Measurements from ENCODE around the gene BAZ2B.

DNA sequence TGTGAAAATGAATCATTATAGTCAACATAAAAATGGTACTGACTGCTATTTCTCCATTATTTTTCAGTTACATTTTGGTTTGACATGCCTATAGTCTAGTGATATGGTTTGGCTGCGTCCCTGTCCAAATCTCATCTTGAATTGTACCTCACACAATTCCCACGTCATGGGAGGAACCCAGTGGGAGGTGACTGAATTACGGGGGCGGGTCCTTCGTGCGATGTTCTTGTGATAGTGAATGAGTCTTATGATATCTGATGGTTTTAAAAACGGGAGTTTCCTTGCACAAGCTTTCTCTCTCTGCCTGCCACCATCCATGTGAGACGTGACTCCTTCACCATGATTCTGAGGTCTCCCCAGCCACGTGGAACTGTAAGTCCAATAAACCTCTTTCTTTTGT lies 70.3 kb downstream of the BAZ2B start:
- TF ChIP-seq, protein P1, sequence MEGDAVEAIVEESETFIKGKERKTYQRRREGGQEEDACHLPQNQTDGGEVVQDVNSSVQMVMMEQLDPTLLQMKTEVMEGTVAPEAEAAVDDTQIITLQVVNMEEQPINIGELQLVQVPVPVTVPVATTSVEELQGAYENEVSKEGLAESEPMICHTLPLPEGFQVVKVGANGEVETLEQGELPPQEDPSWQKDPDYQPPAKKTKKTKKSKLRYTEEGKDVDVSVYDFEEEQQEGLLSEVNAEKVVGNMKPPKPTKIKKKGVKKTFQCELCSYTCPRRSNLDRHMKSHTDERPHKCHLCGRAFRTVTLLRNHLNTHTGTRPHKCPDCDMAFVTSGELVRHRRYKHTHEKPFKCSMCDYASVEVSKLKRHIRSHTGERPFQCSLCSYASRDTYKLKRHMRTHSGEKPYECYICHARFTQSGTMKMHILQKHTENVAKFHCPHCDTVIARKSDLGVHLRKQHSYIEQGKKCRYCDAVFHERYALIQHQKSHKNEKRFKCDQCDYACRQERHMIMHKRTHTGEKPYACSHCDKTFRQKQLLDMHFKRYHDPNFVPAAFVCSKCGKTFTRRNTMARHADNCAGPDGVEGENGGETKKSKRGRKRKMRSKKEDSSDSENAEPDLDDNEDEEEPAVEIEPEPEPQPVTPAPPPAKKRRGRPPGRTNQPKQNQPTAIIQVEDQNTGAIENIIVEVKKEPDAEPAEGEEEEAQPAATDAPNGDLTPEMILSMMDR (conservative IDR thresholded peaks at IDR 0.05) = no peak
- TF ChIP-seq ZFX (IDR thresholded peaks at IDR 0.05) = no peak

Measured in C4-2B (cell line).